GM23338 (cell line): ENCODE results near the gene PAX3. TPM values are rescaled to one million over a fixed set of nuclear protein-coding genes. Genes with fewer than 3 reads are reported as not detected.
A peak's percentile ranks its signal among the peaks of the same experiment; 100 is the strongest.

ENCODE experiments used
- ATAC-seq: fragments of 200-7000 bp; cut with Tn5 transposase; 3 replicates; pipeline ENCODE4 v1.9.1; 2020
- DNase-seq: peaks from one replicate; pipeline ENCODE4 v3.0.0-alpha.2; 2015; ENCODE audit warnings: low spot score
- H2AFZ ChIP-seq: fragments of 200-600 bp; sonication (generic); 2 replicates; pipeline ENCODE4 v1.8.0; 2016; ENCODE audit warnings: antibody characterized with exemption, mild to moderate bottlenecking, moderate library complexity
- H3F3A ChIP-seq: fragments of 200-600 bp; sonication (generic); replicated peaks from 2 replicates; pipeline ENCODE4 v1.8.0; 2017; ENCODE audit warnings: antibody characterized with exemption, mixed run types, low read depth
- H3K27ac ChIP-seq: fragments of 200-600 bp; sonication (generic); 2 replicates; pipeline ENCODE4 v1.6.1; 2016; ENCODE audit warnings: low read depth
- H3K27me3 ChIP-seq: fragments of 200-600 bp; sonication (generic); 2 replicates; pipeline ENCODE4 v1.8.0; 2016; ENCODE audit warnings: mild to moderate bottlenecking, mixed run types, moderate library complexity; ENCODE audit not compliant: insufficient read depth
- H3K36me3 ChIP-seq: fragments of 200-600 bp; sonication (generic); 2 replicates; pipeline ENCODE4 v1.8.0; 2016; ENCODE audit warnings: mild to moderate bottlenecking; ENCODE audit not compliant: insufficient read depth
- H3K4me1 ChIP-seq: fragments of 200-600 bp; sonication (generic); 2 replicates; pipeline ENCODE4 v1.8.0; 2016; ENCODE audit warnings: mild to moderate bottlenecking, moderate library complexity; ENCODE audit not compliant: insufficient read depth
- H3K4me2 ChIP-seq: fragments of 200-600 bp; sonication (generic); 2 replicates; pipeline ENCODE4 v1.7.1; 2017; ENCODE audit warnings: mixed run types
- H3K4me3 ChIP-seq: fragments of 200-600 bp; sonication (generic); 2 replicates; pipeline ENCODE4 v1.6.1; 2016; ENCODE audit warnings: mixed run types
- H3K79me2 ChIP-seq: fragments of 200-600 bp; sonication (generic); replicated peaks from 2 replicates; pipeline ENCODE4 v1.8.0; 2017; ENCODE audit warnings: mild to moderate bottlenecking; ENCODE audit not compliant: insufficient read depth
- H3K9me2 ChIP-seq: fragments of 200-600 bp; sonication (generic); 2 replicates; pipeline ENCODE4 v1.8.0; 2017; ENCODE audit not compliant: insufficient read depth
- H4K20me1 ChIP-seq: fragments of 200-600 bp; sonication (generic); replicated peaks from 2 replicates; pipeline ENCODE4 v1.8.0; 2017; ENCODE audit warnings: mild to moderate bottlenecking; ENCODE audit not compliant: insufficient read depth
- H3K27ac Mint-ChIP-seq: 2 replicates; pipeline ENCODE4 v1.8.0; 2020; ENCODE audit warnings: inconsistent platforms, mild to moderate bottlenecking, moderate library complexity, mixed read lengths
- H3K27me3 Mint-ChIP-seq: 3 replicates; pipeline ENCODE4 v1.8.0; 2022; ENCODE audit warnings: low read depth, mild to moderate bottlenecking, moderate library complexity, mixed read lengths, inconsistent platforms; ENCODE audit not compliant: insufficient read depth, poor library complexity
- H3K36me3 Mint-ChIP-seq: 3 replicates; pipeline ENCODE4 v1.8.0; 2021; ENCODE audit warnings: low read depth, mild to moderate bottlenecking, inconsistent platforms, moderate library complexity, mixed read lengths
- H3K4me1 Mint-ChIP-seq: 3 replicates; pipeline ENCODE4 v1.8.0; 2020; ENCODE audit warnings: mild to moderate bottlenecking, inconsistent platforms, mixed read lengths
- H3K4me3 Mint-ChIP-seq: 3 replicates; pipeline ENCODE4 v1.8.0; 2021; ENCODE audit warnings: moderate library complexity, mild to moderate bottlenecking, inconsistent platforms, mixed read lengths
- H3K9me3 Mint-ChIP-seq: 3 replicates; pipeline ENCODE4 v1.8.0; 2020; ENCODE audit warnings: moderate library complexity, mild to moderate bottlenecking, inconsistent platforms, mixed read lengths
- CREB1 ChIP-seq: fragments of 250-450 bp; sonication (Bioruptor Pico); IDR thresholded peaks from 2 replicates; pipeline ENCODE4 v1.5.0; 2020; ENCODE audit warnings: low read depth, mild to moderate bottlenecking, moderate library complexity
- EZH2 ChIP-seq: fragments of 200-600 bp; sonication (generic); IDR thresholded peaks from one replicate; pipeline ENCODE4 v1.8.0; 2017; ENCODE audit warnings: antibody characterized with exemption, mild to moderate bottlenecking, low read depth; ENCODE audit not compliant: unreplicated experiment
- EZH2phosphoT487 ChIP-seq: fragments of 200-600 bp; sonication (generic); IDR thresholded peaks from one replicate; pipeline ENCODE4 v1.8.1; 2018; ENCODE audit warnings: antibody characterized with exemption; ENCODE audit not compliant: unreplicated experiment
- JUNB ChIP-seq: IDR thresholded peaks from one replicate; pipeline ENCODE4 v1.6.1; 2016; ENCODE audit warnings: antibody characterized with exemption; ENCODE audit not compliant: unreplicated experiment
- NANOG ChIP-seq: IDR thresholded peaks from 2 replicates; pipeline ENCODE4 v1.6.1; 2016; ENCODE audit warnings: antibody characterized with exemption, borderline replicate concordance
- POLR2AphosphoS5 ChIP-seq: IDR thresholded peaks from 2 replicates; pipeline ENCODE4 v1.6.1; 2016; ENCODE audit warnings: antibody characterized with exemption, low read depth
- STAT1 ChIP-seq: IDR thresholded peaks from one replicate; pipeline ENCODE4 v1.6.1; 2016; ENCODE audit warnings: antibody characterized with exemption; ENCODE audit not compliant: unreplicated experiment
- ZNF114 ChIP-seq: fragments of 250-450 bp; sonication (Bioruptor Pico); IDR thresholded peaks from 2 replicates; pipeline ENCODE4 v1.5.0; 2020; ENCODE audit warnings: mild to moderate bottlenecking, moderate library complexity
- ZNF331 ChIP-seq: fragments of 250-450 bp; sonication (Bioruptor Pico); IDR thresholded peaks from 2 replicates; pipeline ENCODE4 v1.5.0; 2020; ENCODE audit warnings: low read depth, mild to moderate bottlenecking, moderate library complexity
- polyA plus RNA-seq: library from polyadenylated mRNA; unstranded; fragments of >200 nt; fragmentation: Nextera tagmentation; extraction: Ambion mirVana; gene quantifications from 2 replicates; pipeline ENCODE4 v1.2.1, GENCODE V29; 2016
- total RNA-seq: library from RNA; depleted of rRNA; stranded (reverse); fragments of >200 nt; shearing (Covaris generic); gene quantifications from 2 replicates; pipeline ENCODE4 v1.2.3, GENCODE V29; 2014
- TF ChIP-seq, protein P1 (sequence below), 2 experiments: fragments of 200-600 bp in 1 of 2; sonication (generic) in 1 of 2; conservative IDR thresholded peaks; 2 replicates each; pipeline versions ENCODE4 v1.5.1 to v1.6.1; 2016 to 2017; ENCODE audit warnings: antibody characterized with exemption in 2 of 2, low read depth in 2 of 2, mild to moderate bottlenecking in 2 of 2, moderate library complexity in 1 of 2
- TF ChIP-seq, protein P2 (sequence below): fragments of 250-450 bp; sonication (Bioruptor Pico); IDR thresholded peaks from 2 replicates; pipeline ENCODE4 v1.5.0; 2020; ENCODE audit warnings: mild to moderate bottlenecking, moderate library complexity
- TF ChIP-seq, protein P3 (sequence below): IDR thresholded peaks from one replicate; pipeline ENCODE4 v1.6.1; 2018; ENCODE audit warnings: antibody characterized with exemption; ENCODE audit not compliant: unreplicated experiment
- TF ChIP-seq, protein P4 (sequence below): IDR thresholded peaks from 2 replicates; pipeline ENCODE4 v1.6.1; 2016; ENCODE audit warnings: antibody characterized with exemption

Gene PAX3
- total and polyA plus RNA-seq, 2 experiments from 2014 or later: not detected

DNA sequence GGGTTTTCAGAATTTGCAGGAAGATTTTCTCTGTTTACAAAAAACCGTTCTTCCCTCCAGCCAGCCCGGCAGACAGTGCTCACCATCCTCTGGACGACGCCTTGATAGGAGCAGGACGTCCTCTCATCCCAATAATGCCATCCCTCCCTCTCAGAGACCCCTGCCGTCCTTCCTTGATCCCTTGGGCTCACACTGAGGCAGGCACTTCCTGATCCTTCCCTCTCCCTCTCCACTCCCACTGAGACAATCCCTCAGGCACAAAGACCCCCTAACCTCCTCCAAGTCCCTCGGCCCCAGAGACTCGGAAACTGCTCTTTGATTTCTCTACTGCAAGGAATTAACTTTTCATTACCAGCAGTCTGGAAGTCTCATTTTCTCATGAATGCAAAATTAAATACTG is 42.5 kb downstream of the PAX3 start:
- peak; percentile 77 for ATAC-seq
- no peak for TF ChIP-seq NANOG
- no peak for TF ChIP-seq CREB1 (CRISPR knock-in tag)
- TF ChIP-seq JUNB: no peak
- TF ChIP-seq, protein P1, sequence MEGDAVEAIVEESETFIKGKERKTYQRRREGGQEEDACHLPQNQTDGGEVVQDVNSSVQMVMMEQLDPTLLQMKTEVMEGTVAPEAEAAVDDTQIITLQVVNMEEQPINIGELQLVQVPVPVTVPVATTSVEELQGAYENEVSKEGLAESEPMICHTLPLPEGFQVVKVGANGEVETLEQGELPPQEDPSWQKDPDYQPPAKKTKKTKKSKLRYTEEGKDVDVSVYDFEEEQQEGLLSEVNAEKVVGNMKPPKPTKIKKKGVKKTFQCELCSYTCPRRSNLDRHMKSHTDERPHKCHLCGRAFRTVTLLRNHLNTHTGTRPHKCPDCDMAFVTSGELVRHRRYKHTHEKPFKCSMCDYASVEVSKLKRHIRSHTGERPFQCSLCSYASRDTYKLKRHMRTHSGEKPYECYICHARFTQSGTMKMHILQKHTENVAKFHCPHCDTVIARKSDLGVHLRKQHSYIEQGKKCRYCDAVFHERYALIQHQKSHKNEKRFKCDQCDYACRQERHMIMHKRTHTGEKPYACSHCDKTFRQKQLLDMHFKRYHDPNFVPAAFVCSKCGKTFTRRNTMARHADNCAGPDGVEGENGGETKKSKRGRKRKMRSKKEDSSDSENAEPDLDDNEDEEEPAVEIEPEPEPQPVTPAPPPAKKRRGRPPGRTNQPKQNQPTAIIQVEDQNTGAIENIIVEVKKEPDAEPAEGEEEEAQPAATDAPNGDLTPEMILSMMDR (conservative IDR thresholded peaks at IDR 0.05; ENCODE audit: low read depth in 2 of 2): no peak
- TF ChIP-seq, protein P2, sequence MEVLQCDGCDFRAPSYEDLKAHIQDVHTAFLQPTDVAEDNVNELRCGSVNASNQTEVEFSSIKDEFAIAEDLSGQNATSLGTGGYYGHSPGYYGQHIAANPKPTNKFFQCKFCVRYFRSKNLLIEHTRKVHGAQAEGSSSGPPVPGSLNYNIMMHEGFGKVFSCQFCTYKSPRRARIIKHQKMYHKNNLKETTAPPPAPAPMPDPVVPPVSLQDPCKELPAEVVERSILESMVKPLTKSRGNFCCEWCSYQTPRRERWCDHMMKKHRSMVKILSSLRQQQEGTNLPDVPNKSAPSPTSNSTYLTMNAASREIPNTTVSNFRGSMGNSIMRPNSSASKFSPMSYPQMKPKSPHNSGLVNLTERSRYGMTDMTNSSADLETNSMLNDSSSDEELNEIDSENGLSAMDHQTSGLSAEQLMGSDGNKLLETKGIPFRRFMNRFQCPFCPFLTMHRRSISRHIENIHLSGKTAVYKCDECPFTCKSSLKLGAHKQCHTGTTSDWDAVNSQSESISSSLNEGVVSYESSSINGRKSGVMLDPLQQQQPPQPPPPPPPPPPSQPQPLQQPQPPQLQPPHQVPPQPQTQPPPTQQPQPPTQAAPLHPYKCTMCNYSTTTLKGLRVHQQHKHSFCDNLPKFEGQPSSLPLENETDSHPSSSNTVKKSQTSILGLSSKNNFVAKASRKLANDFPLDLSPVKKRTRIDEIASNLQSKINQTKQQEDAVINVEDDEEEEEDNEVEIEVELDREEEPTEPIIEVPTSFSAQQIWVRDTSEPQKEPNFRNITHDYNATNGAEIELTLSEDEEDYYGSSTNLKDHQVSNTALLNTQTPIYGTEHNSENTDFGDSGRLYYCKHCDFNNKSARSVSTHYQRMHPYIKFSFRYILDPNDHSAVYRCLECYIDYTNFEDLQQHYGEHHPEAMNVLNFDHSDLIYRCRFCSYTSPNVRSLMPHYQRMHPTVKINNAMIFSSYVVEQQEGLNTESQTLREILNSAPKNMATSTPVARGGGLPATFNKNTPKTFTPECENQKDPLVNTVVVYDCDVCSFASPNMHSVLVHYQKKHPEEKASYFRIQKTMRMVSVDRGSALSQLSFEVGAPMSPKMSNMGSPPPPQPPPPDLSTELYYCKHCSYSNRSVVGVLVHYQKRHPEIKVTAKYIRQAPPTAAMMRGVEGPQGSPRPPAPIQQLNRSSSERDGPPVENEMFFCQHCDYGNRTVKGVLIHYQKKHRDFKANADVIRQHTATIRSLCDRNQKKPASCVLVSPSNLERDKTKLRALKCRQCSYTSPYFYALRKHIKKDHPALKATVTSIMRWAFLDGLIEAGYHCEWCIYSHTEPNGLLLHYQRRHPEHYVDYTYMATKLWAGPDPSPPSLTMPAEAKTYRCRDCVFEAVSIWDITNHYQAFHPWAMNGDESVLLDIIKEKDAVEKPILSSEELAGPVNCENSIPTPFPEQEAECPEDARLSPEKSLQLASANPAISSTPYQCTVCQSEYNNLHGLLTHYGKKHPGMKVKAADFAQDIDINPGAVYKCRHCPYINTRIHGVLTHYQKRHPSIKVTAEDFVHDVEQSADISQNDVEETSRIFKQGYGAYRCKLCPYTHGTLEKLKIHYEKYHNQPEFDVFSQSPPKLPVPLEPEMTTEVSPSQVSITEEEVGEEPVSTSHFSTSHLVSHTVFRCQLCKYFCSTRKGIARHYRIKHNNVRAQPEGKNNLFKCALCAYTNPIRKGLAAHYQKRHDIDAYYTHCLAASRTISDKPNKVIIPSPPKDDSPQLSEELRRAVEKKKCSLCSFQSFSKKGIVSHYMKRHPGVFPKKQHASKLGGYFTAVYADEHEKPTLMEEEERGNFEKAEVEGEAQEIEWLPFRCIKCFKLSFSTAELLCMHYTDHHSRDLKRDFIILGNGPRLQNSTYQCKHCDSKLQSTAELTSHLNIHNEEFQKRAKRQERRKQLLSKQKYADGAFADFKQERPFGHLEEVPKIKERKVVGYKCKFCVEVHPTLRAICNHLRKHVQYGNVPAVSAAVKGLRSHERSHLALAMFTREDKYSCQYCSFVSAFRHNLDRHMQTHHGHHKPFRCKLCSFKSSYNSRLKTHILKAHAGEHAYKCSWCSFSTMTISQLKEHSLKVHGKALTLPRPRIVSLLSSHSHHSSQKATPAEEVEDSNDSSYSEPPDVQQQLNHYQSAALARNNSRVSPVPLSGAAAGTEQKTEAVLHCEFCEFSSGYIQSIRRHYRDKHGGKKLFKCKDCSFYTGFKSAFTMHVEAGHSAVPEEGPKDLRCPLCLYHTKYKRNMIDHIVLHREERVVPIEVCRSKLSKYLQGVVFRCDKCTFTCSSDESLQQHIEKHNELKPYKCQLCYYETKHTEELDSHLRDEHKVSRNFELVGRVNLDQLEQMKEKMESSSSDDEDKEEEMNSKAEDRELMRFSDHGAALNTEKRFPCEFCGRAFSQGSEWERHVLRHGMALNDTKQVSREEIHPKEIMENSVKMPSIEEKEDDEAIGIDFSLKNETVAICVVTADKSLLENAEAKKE (CRISPR knock-in tag): no peak
- TF ChIP-seq POLR2AphosphoS5: no peak
- TF ChIP-seq, protein P3, sequence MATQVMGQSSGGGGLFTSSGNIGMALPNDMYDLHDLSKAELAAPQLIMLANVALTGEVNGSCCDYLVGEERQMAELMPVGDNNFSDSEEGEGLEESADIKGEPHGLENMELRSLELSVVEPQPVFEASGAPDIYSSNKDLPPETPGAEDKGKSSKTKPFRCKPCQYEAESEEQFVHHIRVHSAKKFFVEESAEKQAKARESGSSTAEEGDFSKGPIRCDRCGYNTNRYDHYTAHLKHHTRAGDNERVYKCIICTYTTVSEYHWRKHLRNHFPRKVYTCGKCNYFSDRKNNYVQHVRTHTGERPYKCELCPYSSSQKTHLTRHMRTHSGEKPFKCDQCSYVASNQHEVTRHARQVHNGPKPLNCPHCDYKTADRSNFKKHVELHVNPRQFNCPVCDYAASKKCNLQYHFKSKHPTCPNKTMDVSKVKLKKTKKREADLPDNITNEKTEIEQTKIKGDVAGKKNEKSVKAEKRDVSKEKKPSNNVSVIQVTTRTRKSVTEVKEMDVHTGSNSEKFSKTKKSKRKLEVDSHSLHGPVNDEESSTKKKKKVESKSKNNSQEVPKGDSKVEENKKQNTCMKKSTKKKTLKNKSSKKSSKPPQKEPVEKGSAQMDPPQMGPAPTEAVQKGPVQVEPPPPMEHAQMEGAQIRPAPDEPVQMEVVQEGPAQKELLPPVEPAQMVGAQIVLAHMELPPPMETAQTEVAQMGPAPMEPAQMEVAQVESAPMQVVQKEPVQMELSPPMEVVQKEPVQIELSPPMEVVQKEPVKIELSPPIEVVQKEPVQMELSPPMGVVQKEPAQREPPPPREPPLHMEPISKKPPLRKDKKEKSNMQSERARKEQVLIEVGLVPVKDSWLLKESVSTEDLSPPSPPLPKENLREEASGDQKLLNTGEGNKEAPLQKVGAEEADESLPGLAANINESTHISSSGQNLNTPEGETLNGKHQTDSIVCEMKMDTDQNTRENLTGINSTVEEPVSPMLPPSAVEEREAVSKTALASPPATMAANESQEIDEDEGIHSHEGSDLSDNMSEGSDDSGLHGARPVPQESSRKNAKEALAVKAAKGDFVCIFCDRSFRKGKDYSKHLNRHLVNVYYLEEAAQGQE: no peak
- no peak for TF ChIP-seq ZNF331 (CRISPR knock-in tag)
- TF ChIP-seq, protein P4, sequence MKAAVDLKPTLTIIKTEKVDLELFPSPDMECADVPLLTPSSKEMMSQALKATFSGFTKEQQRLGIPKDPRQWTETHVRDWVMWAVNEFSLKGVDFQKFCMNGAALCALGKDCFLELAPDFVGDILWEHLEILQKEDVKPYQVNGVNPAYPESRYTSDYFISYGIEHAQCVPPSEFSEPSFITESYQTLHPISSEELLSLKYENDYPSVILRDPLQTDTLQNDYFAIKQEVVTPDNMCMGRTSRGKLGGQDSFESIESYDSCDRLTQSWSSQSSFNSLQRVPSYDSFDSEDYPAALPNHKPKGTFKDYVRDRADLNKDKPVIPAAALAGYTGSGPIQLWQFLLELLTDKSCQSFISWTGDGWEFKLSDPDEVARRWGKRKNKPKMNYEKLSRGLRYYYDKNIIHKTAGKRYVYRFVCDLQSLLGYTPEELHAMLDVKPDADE: no peak
- no peak for TF ChIP-seq ZNF114
- TF ChIP-seq EZH2: no peak
- TF ChIP-seq STAT1: no peak
- TF ChIP-seq EZH2phosphoT487: no peak
- Histone ChIP-seq H2AFZ (peak overlapping the region; percentile 49; the same call in 1 of the 2 replicates), H3K36me3 (no peaks in the 10 kb centered on the region), H3K4me2 (peak overlapping the region; percentile 45; the same call in 1 of the 2 replicates), H3K4me3 (no peak overlapping the region), H3K27ac (no peak overlapping the region), H3K9me2 (0 out of 2 replicates have a peak, but pooled peaks cover 2% of the 10 kb centered on the region), H3F3A (no peaks in the 10 kb centered on the region), H3K4me1 (peaks cover 23% of the 10 kb centered on the region), H4K20me1 (no peaks in the 10 kb centered on the region), H3K79me2 (no peaks in the 10 kb centered on the region), H3K27me3 (no peaks in the 10 kb centered on the region)
- Mint-ChIP-seq H3K4me3 (peak overlapping the region; percentile 42; the same call in 2 of the 3 replicates), H3K4me1 (peaks cover 31% of the 10 kb centered on the region), H3K27me3 (peaks cover 5% of the 10 kb centered on the region), H3K9me3 (no peaks in the 10 kb centered on the region; the same call in 1 of the 3 replicates), H3K36me3 (no peaks in the 10 kb centered on the region), H3K27ac (no peak overlapping the region)
- DNase-seq: peak; percentile 14
